H1 (cell line): ENCODE data around the gene TIMP1. TPM values are rescaled to one million over a fixed set of nuclear protein-coding genes. Genes with fewer than 3 reads are reported as not detected.
A peak's percentile ranks its signal among the peaks of the same experiment; 100 is the strongest.

Experiments used
- CTCF ChIA-PET: fragments of 300-600 bp; sonication (Branson Sonifier 250); formaldehyde crosslinking; loops from one replicate; lab custom pipeline; 2021; ENCODE audit not compliant: partially characterized antibody; lab: Charles Lee
- POLR2A ChIA-PET: fragments of 300-600 bp; sonication (Branson Sonifier 250); formaldehyde crosslinking; loops from one replicate; lab custom pipeline; 2021; ENCODE audit warnings: inconsistent platforms; ENCODE audit not compliant: partially characterized antibody; lab: Charles Lee
- DNase-seq, 2 experiments: peaks; one replicate each; pipeline versions ENCODE4 v3.0.0 to v3.0.0-alpha.2; 2010 to 2022; ENCODE audit warnings: low spot score in 2 of 2, low read depth in 1 of 2, mixed read lengths in 1 of 2
- FAIRE-seq: peaks from 2 replicates; lab custom pipeline; 2011; peaks lifted over from hg19 to GRCh38; lab: Jason Lieb, UNC
- H2AFZ ChIP-seq: 2 replicates; pipeline ENCODE4 v1.8.1; 2012; ENCODE audit warnings: low read length, inconsistent platforms
- H2AK5ac ChIP-seq: 2 replicates; pipeline ENCODE4 v1.6.1; 2013; ENCODE audit warnings: low read depth, low read length
- H2BK120ac ChIP-seq: replicated peaks from 2 replicates; pipeline ENCODE3; 2013; ENCODE audit warnings: low read depth, low read length, inconsistent platforms
- H2BK12ac ChIP-seq: 2 replicates; pipeline ENCODE4 v1.6.1; 2013; ENCODE audit warnings: low read depth, low read length
- H2BK15ac ChIP-seq: 2 replicates; pipeline ENCODE4 v1.6.1; 2013; ENCODE audit warnings: low read length
- H2BK20ac ChIP-seq: 2 replicates; pipeline ENCODE4 v1.6.1; 2013; ENCODE audit warnings: low read length
- H2BK5ac ChIP-seq: 2 replicates; pipeline ENCODE4 v1.6.1; 2013; ENCODE audit warnings: low read depth, low read length
- H3K14ac ChIP-seq: 2 replicates; pipeline ENCODE4 v1.6.1; 2013; ENCODE audit warnings: inconsistent platforms; ENCODE audit not compliant: insufficient read length
- H3K18ac ChIP-seq: 2 replicates; pipeline ENCODE4 v1.6.1; 2013; ENCODE audit warnings: low read length; ENCODE audit errors: extremely low read depth
- H3K23ac ChIP-seq: 2 replicates; pipeline ENCODE4 v1.6.1; 2013; ENCODE audit warnings: inconsistent platforms; ENCODE audit not compliant: insufficient read length
- H3K23me2 ChIP-seq: 2 replicates; pipeline ENCODE4 v1.6.1; 2013; ENCODE audit warnings: low read depth, low read length
- H3K27ac ChIP-seq: 2 replicates; pipeline ENCODE4 v1.6.1; 2011; ENCODE audit warnings: low read depth, low read length, inconsistent platforms
- H3K27me3 ChIP-seq, 4 experiments: replicated peaks in 1 of 4; 1 replicate in 1 of 4; 2 replicates in 3 of 4; pipeline versions ENCODE4 v1.6.1 to v1.8.1; 2011 to 2013; ENCODE audit warnings: low read length in 3 of 4, mild to moderate bottlenecking in 3 of 4, inconsistent platforms in 2 of 4, mixed read lengths in 2 of 4, moderate library complexity in 1 of 4; ENCODE audit not compliant: control insufficient read depth in 3 of 4, insufficient read depth in 3 of 4; ENCODE audit errors: extremely low read depth in 1 of 4
- H3K36me3 ChIP-seq, 4 experiments: 2 replicates each; pipeline versions ENCODE4 v1.6.1 to v1.8.1; 2011 to 2013; ENCODE audit warnings: mild to moderate bottlenecking in 4 of 4, low read length in 3 of 4, moderate library complexity in 2 of 4, control low read depth in 1 of 4, inconsistent platforms in 1 of 4; ENCODE audit not compliant: insufficient read depth in 4 of 4, control insufficient read depth in 2 of 4
- H3K4ac ChIP-seq: replicated peaks from 2 replicates; pipeline ENCODE3; 2013; ENCODE audit warnings: low read length, low read depth, mixed read lengths, inconsistent platforms; ENCODE audit not compliant: insufficient read length
- H3K4me1 ChIP-seq, 4 experiments: replicated peaks in 1 of 4; 1 replicate in 1 of 4; 2 replicates in 3 of 4; pipeline versions ENCODE4 v1.6.1 to v1.8.1; 2011 to 2013; ENCODE audit warnings: low read length in 3 of 4, inconsistent platforms in 2 of 4, mixed read lengths in 1 of 4; ENCODE audit not compliant: insufficient read depth in 4 of 4, control insufficient read depth in 3 of 4
- H3K4me2 ChIP-seq, 2 experiments: 2 replicates each; pipeline versions ENCODE4 v1.6.1 to v1.8.1; 2011 to 2013; ENCODE audit warnings: low read depth in 2 of 2, low read length in 2 of 2, control low read depth in 1 of 2, inconsistent platforms in 1 of 2, mild to moderate bottlenecking in 1 of 2; ENCODE audit not compliant: insufficient read depth in 1 of 2
- H3K4me3 ChIP-seq, 4 experiments: fragments of 200-600, 300-600 bp in 1 of 4; sonication (generic), shearing (Covaris generic), sonication (Bioruptor Twin) in 1 of 4; 2 replicates each; pipeline versions ENCODE4 v1.5.1 to v1.8.1; 2011 to 2016; ENCODE audit warnings: low read length in 4 of 4, low read depth in 3 of 4, control low read depth in 2 of 4, inconsistent platforms in 2 of 4, mild to moderate bottlenecking in 2 of 4, mixed read lengths in 1 of 4, moderate library complexity in 1 of 4; ENCODE audit not compliant: insufficient read depth in 2 of 4; ENCODE audit errors: extremely low read depth in 1 of 4
- H3K56ac ChIP-seq: replicated peaks from 2 replicates; pipeline ENCODE3; 2013; ENCODE audit warnings: low read depth, mild to moderate bottlenecking, mixed read lengths, low read length, inconsistent platforms; ENCODE audit not compliant: insufficient read length
- H3K79me1 ChIP-seq: 2 replicates; pipeline ENCODE4 v1.6.1; 2013; ENCODE audit warnings: low read depth, low read length, control low read depth
- H3K79me2 ChIP-seq, 2 experiments: 2 replicates each; pipeline versions ENCODE4 v1.6.1 to v1.8.1; 2012 to 2013; ENCODE audit warnings: low read length in 2 of 2, mild to moderate bottlenecking in 2 of 2, inconsistent platforms in 1 of 2; ENCODE audit not compliant: insufficient read depth in 2 of 2, control insufficient read depth in 1 of 2
- H3K9ac ChIP-seq, 4 experiments: replicated peaks in 1 of 4; 1 replicate in 1 of 4; 2 replicates in 3 of 4; pipeline versions ENCODE4 v1.6.1 to v1.8.1; 2011 to 2013; ENCODE audit warnings: low read depth in 3 of 4, low read length in 3 of 4, control low read depth in 2 of 4, mild to moderate bottlenecking in 2 of 4, moderate library complexity in 2 of 4, inconsistent platforms in 1 of 4; ENCODE audit errors: extremely low read depth in 1 of 4
- H3K9me3 ChIP-seq, 2 experiments: 2 replicates each; pipeline versions ENCODE4 v1.6.1 to v1.8.1; 2012 to 2013; ENCODE audit warnings: mild to moderate bottlenecking in 2 of 2, moderate library complexity in 2 of 2, control low read depth in 1 of 2, inconsistent platforms in 1 of 2, low read depth in 1 of 2, low read length in 1 of 2, mixed read lengths in 1 of 2; ENCODE audit not compliant: insufficient read depth in 2 of 2
- H4K20me1 ChIP-seq, 2 experiments: replicated peaks in 1 of 2; 2 replicates each; pipeline versions ENCODE3 to v1.8.1; 2011 to 2013; ENCODE audit warnings: inconsistent platforms in 2 of 2, low read length in 2 of 2, mild to moderate bottlenecking in 1 of 2; ENCODE audit not compliant: insufficient read depth in 2 of 2, control insufficient read depth in 1 of 2
- H4K5ac ChIP-seq: 2 replicates; pipeline ENCODE4 v1.6.1; 2013; ENCODE audit warnings: low read length, low read depth, mixed read lengths, inconsistent platforms; ENCODE audit not compliant: insufficient read length
- H4K8ac ChIP-seq: 2 replicates; pipeline ENCODE4 v1.8.0; 2013; ENCODE audit warnings: mild to moderate bottlenecking, moderate library complexity, low read length, inconsistent platforms; ENCODE audit not compliant: insufficient read depth; ENCODE audit errors: extremely low read depth
- H4K91ac ChIP-seq: replicated peaks from 2 replicates; pipeline ENCODE3; 2013; ENCODE audit warnings: low read length, mixed read lengths, inconsistent platforms; ENCODE audit not compliant: insufficient read length
- ASH2L ChIP-seq: fragments of 200-600, 300-600 bp; sonication (generic); IDR thresholded peaks from one replicate; pipeline ENCODE4 v1.7.1; 2017; ENCODE audit warnings: low read length
- BRCA1 ChIP-seq: IDR thresholded peaks from 2 replicates; pipeline ENCODE4 v1.6.1; 2012; ENCODE audit warnings: low read depth, low read length, improper control_type of control experiment
- E2F6 ChIP-seq: IDR thresholded peaks from 2 replicates; pipeline ENCODE4 v1.6.1; 2012; ENCODE audit warnings: inconsistent platforms
- FOSL1 ChIP-seq: IDR thresholded peaks from 2 replicates; pipeline ENCODE4 v1.6.1; 2011; ENCODE audit warnings: mild to moderate bottlenecking, low read depth, low read length, moderate library complexity; ENCODE audit not compliant: insufficient read depth
- GABPA ChIP-seq: IDR thresholded peaks from 2 replicates; pipeline ENCODE4 v1.6.1; 2011; ENCODE audit warnings: mild to moderate bottlenecking, low read length, moderate library complexity, borderline replicate concordance; ENCODE audit not compliant: insufficient read depth
- KDM5A ChIP-seq: fragments of 200-600 bp; IDR thresholded peaks from 2 replicates; pipeline ENCODE4 v1.7.1; 2012; ENCODE audit warnings: mild to moderate bottlenecking, low read length, inconsistent platforms, mixed read lengths
- MAX ChIP-seq: IDR thresholded peaks from 2 replicates; pipeline ENCODE4 v1.6.1; 2012; ENCODE audit warnings: inconsistent platforms
- POLR2A ChIP-seq, 2 experiments: IDR thresholded peaks; 1 replicate in 1 of 2; 2 replicates in 1 of 2; pipeline ENCODE4 v1.6.1; 2011; ENCODE audit warnings: low read depth in 2 of 2, low read length in 2 of 2, mild to moderate bottlenecking in 2 of 2; ENCODE audit errors: control extremely low read depth in 1 of 2
- SIN3A ChIP-seq, 2 experiments: IDR thresholded peaks in 1 of 2; conservative IDR thresholded peaks in 1 of 2; 2 replicates each; pipeline ENCODE4 v1.6.1; 2011 to 2012; ENCODE audit warnings: low read length in 2 of 2, improper control_type of control experiment in 1 of 2, low read depth in 1 of 2, mild to moderate bottlenecking in 1 of 2
- SP1 ChIP-seq: IDR thresholded peaks from 2 replicates; pipeline ENCODE4 v1.6.1; 2011; ENCODE audit warnings: low read depth, low read length
- TAF1 ChIP-seq: IDR thresholded peaks from 2 replicates; pipeline ENCODE4 v1.6.1; 2011; ENCODE audit warnings: mild to moderate bottlenecking, low read depth, low read length
- WGBS, 2 experiments: shearing (Covaris generic) in 1 of 2; methylation state at CpG; one replicate each; pipeline versions ENCODE4 v1.1.6 to v1.1.7; 2013 to 2015; ENCODE audit warnings: low lambda C conversion rate in 2 of 2, mixed read lengths in 2 of 2, inconsistent platforms in 1 of 2, low coverage in 1 of 2, missing lambda C conversion rate in 1 of 2; ENCODE audit not compliant: insufficient replicate concordance in 2 of 2, insufficient coverage in 1 of 2, insufficient read length in 1 of 2; ENCODE audit errors: extremely low coverage in 1 of 2, missing lambda C conversion rate in 1 of 2; 5-methylcytosine and 5-hydroxymethylcytosine counted together
- polyA plus RNA-seq, 7 experiments: library from polyadenylated mRNA; depleted of rRNA in 3 of 7; stranded (reverse) in 5 of 7; unstranded in 2 of 7; fragments of >200 nt in 5 of 7; fragments of 200-250 nt in 2 of 7; gene quantifications; 1 replicate in 5 of 7; 2 replicates in 1 of 7; 4 replicates in 1 of 7; pipeline versions ENCODE4 v1.2.1 to v1.2.3, GENCODE V29; 2011 to 2013; ENCODE audit warnings: missing spikeins in 2 of 7, mixed read lengths in 2 of 7
- total RNA-seq: library from RNA; stranded (reverse); fragmentation: NEBNext Ultra II Directional; extraction: Animal tissue kit (Norgen Biotek cat#: 25700); gene quantifications from 2 replicates; pipeline ENCODE4 v1.2.1, GENCODE V29; 2021

TIMP1 gene
- total and polyA plus RNA-seq, 2 of the 8 experiments (the other 6 are each of a cell fraction or from before 2014, with no cell fraction given) = 58.6 to 142 TPM

GRCh38 chrX:47560934-47561658, 21.1 kb upstream of the TIMP1 start, which contains the start of gene ARAF:
TSS of gene ARAF (plus strand) at chrX:47561205. CDS start at chrX:47562968, 1,763 bp downstream.
- Histone ChIP-seq H3K56ac (peak within 1 kb of the TSS; percentile 25), H3K27me3 (no peaks in the 10 kb centered on the region), H2AK5ac (no peak within 1 kb of the TSS), H3K9me3 (no peaks in the 10 kb centered on the region), H2BK120ac (no peak within 1 kb of the TSS), H3K18ac (peak within 1 kb of the TSS; percentile 93), H3K4me1 (no peaks in the 10 kb centered on the region), H3K23ac (no peak within 1 kb of the TSS), H3K9ac (peak within 1 kb of the TSS; percentile 80 to 87 (median 82)), H3K14ac (no peak within 1 kb of the TSS), H4K8ac (peak within 1 kb of the TSS; percentile 97), H3K4me3 (peak within 1 kb of the TSS; percentile 69 to 98 (median 84)), H3K4me2 (peak within 1 kb of the TSS; percentile 78 to 92), H3K79me1 (no peaks in the 10 kb centered on the region), H2BK20ac (no peak within 1 kb of the TSS), H3K36me3 (peaks cover 4 to 25% (median 10%) of the 10 kb centered on the region in 4 experiments; a peak in 7 of 8 replicates), H2BK12ac (no peak within 1 kb of the TSS), H3K27ac (peak within 1 kb of the TSS; percentile 90), H2BK15ac (no peak within 1 kb of the TSS), H4K91ac (no peak within 1 kb of the TSS), H2BK5ac (no peak within 1 kb of the TSS; the same call in 1 of the 2 replicates), H2AFZ (no peak within 1 kb of the TSS), H4K20me1 (peaks cover 0 to 2% of the 10 kb centered on the region in 2 experiments), H3K79me2 (peaks cover 0 to 7% of the 10 kb centered on the region in 2 experiments; a peak in 1 of 4 replicates), H4K5ac (no peak within 1 kb of the TSS), H3K23me2 (peaks cover 5% of the 10 kb centered on the region), H3K4ac (no peak within 1 kb of the TSS)
- 1% methylated on average over 17 of the region's 59 CpGs; no CpG with 5 or more reads in 1 of the 2 experiments for WGBS, 2 experiments
- FAIRE-seq (peak; percentile 98), DNase-seq (peak; percentile 90 to 94)
- ChIA-PET CTCF (interaction anchor here (0.7 to 1.0 kb wide), 3 partner anchors 53 to 151 kb away, joined by 3 to 4 read pairs (median 3); no protein-coding TSS in a partner anchor), POLR2A (interaction anchor here (0.9 to 1.6 kb wide), 3 partner anchors 13 to 48 kb away, joined by 3 to 6 read pairs (median 5); no protein-coding TSS in a partner anchor)
- TF ChIP-seq GABPA (no peak), BRCA1 (no peak), KDM5A (no peak), FOSL1 (no peak), SIN3A (conservative IDR thresholded peaks at IDR 0.05 in 1 of 2, IDR thresholded peaks at IDR 0.05 in 1 of 2; ENCODE audit: low read depth in 1 of 2, low read length in 2 of 2) (peak in 1 of 2 experiments; percentile 57; a peak in 1 of 4 replicates), POLR2A (IDR thresholded peaks at IDR 0.05; ENCODE audit: control extremely low read depth in 1 of 2, low read depth in 2 of 2, low read length in 2 of 2) (peak in 1 of 2 experiments; percentile 71; a peak in 2 of 3 replicates), TAF1 (peak; percentile 70), SP1 (peak; percentile 95), ASH2L (peak; percentile 76), E2F6 (no peak), MAX (no peak)
